GM12892 (cell line): Measurements from ENCODE around the gene FAF1.
A peak's percentile ranks its signal among the peaks of the same experiment; 100 is the strongest.

Source experiments
- POLR2A ChIP-seq: IDR thresholded peaks from 2 replicates; pipeline ENCODE4 v1.6.1; 2011; ENCODE audit warnings: low read depth, low read length, control low read depth
- POLR2AphosphoS5 ChIP-seq: IDR thresholded peaks from 2 replicates; pipeline ENCODE4 v1.6.1; 2011; ENCODE audit warnings: low read depth, low read length, control low read depth

DNA sequence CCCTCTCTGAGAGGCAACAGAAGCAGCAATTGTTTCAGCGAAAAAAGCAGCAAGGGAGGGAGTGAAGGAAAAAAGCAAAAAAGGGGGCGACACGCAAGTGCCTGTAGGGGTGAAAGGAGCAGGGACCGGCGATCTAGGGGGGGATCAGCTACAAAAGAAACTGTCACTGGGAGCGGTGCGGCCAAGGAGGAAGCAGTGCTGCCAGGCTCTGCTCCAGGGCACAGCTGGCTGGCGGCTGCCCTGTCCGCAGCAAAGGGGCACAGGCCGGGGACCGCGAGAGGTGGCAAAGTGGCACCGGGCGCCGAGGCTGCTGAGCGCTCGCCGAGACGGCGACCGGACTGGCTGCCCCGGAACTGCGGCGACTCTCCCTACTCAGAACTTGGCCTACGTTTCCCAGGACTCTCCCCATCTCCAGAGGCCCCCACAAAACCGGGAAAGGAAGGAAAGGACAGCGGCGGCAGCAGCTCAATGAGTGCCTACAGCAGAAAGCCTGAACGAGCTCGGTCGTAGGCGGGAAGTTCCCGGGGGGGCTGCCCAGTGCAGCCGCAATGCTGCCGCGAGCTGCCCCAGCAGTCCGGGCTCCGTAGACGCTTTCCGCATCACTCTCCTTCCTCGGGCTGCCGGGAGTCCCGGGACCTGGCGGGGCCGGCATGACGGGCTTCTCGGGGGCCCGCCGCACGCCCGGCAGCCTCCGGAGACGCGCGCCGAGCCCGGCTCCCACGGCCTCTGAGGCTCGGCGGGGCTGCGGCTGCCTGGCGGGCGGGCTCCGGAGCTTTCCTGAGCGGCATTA, 8.9 kb upstream of the FAF1 start:
- TF ChIP-seq POLR2A, result peak; percentile 51; the same call in 1 of the 2 replicates
- peak; percentile 47; the same call in 1 of the 2 replicates for TF ChIP-seq POLR2AphosphoS5
